Transverse colon (tissue), 4 donors: ENCODE results near the gene EBF3.

Experiments
- CTCF ChIP-seq, 5 experiments: fragments of 200-600 bp in 3 of 5; fragments of 450-650 bp in 2 of 5; sonication (generic) in 3 of 5; IDR thresholded peaks; 1 replicate in 2 of 5; 2 replicates in 3 of 5; pipeline ENCODE4 v1.5.1; 2016 to 2017; ENCODE audit warnings: antibody characterized with exemption in 5 of 5, inconsistent platforms in 3 of 5, mild to moderate bottlenecking in 2 of 5, moderate library complexity in 1 of 5
- EP300 ChIP-seq: sonication (generic); formaldehyde crosslinking; IDR thresholded peaks from one replicate; pipeline ENCODE4 v1.6.1; 2017; ENCODE audit warnings: antibody characterized with exemption, low read depth
- POLR2AphosphoS5 ChIP-seq, 3 donors: sonication (generic); formaldehyde crosslinking; IDR thresholded peaks; one replicate each; pipeline ENCODE4 v1.6.1; 2016; ENCODE audit warnings: antibody characterized with exemption in 3 of 3

- no peak for TF ChIP-seq CTCF (IDR thresholded peaks at IDR 0.05)
- no peak for TF ChIP-seq EP300
- no peak for TF ChIP-seq POLR2AphosphoS5 (IDR thresholded peaks at IDR 0.05)
These were observed 87.2 kb downstream of the EBF3 start for GRCh38 chr10:129876838-129877237.
